Neural cell (in vitro differentiated cells): ENCODE data around the gene COL4A2. TPM values are rescaled to one million over a fixed set of nuclear protein-coding genes. Genes with fewer than 3 reads are reported as not detected.

Experiments used
- H2AFZ ChIP-seq: fragments of 200-600, 300-800 bp; sonication (generic), shearing (Covaris generic); 2 replicates; pipeline ENCODE4 v1.6.0; 2014; ENCODE audit warnings: low read depth, mild to moderate bottlenecking, antibody characterized with exemption, low read length, moderate library complexity
- H3F3A ChIP-seq: fragments of 200-600 bp; shearing (Covaris generic); 2 replicates; pipeline ENCODE4 v1.6.1; 2016; ENCODE audit warnings: mild to moderate bottlenecking, moderate library complexity, mixed read lengths, antibody characterized with exemption, low read length; ENCODE audit not compliant: insufficient read depth, poor library complexity, severe bottlenecking
- H3K27ac ChIP-seq: fragments of 200-600, 300-800 bp; sonication (generic), shearing (Covaris generic); 2 replicates; pipeline ENCODE4 v1.5.1; 2014; ENCODE audit warnings: mild to moderate bottlenecking, low read length, moderate library complexity
- H3K27me3 ChIP-seq: fragments of 300-800, 200-600 bp; sonication (generic), shearing (Covaris generic); 2 replicates; pipeline ENCODE4 v1.6.0; 2014; ENCODE audit warnings: mild to moderate bottlenecking, low read depth, low read length, moderate library complexity; ENCODE audit not compliant: insufficient read depth
- H3K36me3 ChIP-seq: fragments of 300-800, 200-600 bp; sonication (generic), shearing (Covaris generic); 2 replicates; pipeline ENCODE4 v1.5.1; 2014; ENCODE audit warnings: mild to moderate bottlenecking, antibody characterized with exemption, low read length, moderate library complexity; ENCODE audit not compliant: insufficient read depth
- H3K4me2 ChIP-seq: fragments of 300-800, 200-600 bp; sonication (generic), shearing (Covaris generic); 2 replicates; pipeline ENCODE4 v1.6.0; 2014; ENCODE audit warnings: mild to moderate bottlenecking, low read length
- H3K4me3 ChIP-seq: fragments of 300-800, 200-600 bp; sonication (generic), shearing (Covaris generic); 2 replicates; pipeline ENCODE4 v1.5.1; 2014; ENCODE audit warnings: mild to moderate bottlenecking, low read length, moderate library complexity
- H3K79me2 ChIP-seq: fragments of 200-600 bp; shearing (Covaris generic); replicated peaks from 2 replicates; pipeline ENCODE4 v1.6.0; 2014; ENCODE audit warnings: mild to moderate bottlenecking, low read length, moderate library complexity; ENCODE audit not compliant: insufficient read depth
- H3K9ac ChIP-seq: fragments of 300-800, 200-600 bp; sonication (generic), shearing (Covaris generic); 2 replicates; pipeline ENCODE4 v1.6.1; 2016; ENCODE audit warnings: mild to moderate bottlenecking, low read length, mixed read lengths
- H3K9me2 ChIP-seq: fragments of 200-600 bp; shearing (Covaris generic); 2 replicates; pipeline ENCODE4 v1.6.1; 2016; ENCODE audit warnings: mild to moderate bottlenecking, low read length, mixed read lengths; ENCODE audit not compliant: insufficient read depth
- H3K9me3 ChIP-seq: fragments of 200-600, 300-800 bp; sonication (generic), shearing (Covaris generic); 2 replicates; pipeline ENCODE4 v1.6.1; 2016; ENCODE audit warnings: mild to moderate bottlenecking, mixed run types, low read length, moderate library complexity, mixed read lengths
- H4K20me1 ChIP-seq: fragments of 200-600 bp; shearing (Covaris generic); 2 replicates; pipeline ENCODE4 v1.6.1; 2016; ENCODE audit warnings: mild to moderate bottlenecking, mixed run types; ENCODE audit not compliant: insufficient read depth
- EP300 ChIP-seq: fragments of 450-650 bp; conservative IDR thresholded peaks from 2 replicates; pipeline ENCODE4 v1.6.1; 2014; ENCODE audit warnings: antibody characterized with exemption, mild to moderate bottlenecking, moderate library complexity; ENCODE audit not compliant: poor library complexity, severe bottlenecking
- EZH2 ChIP-seq: fragments of 200-600, 300-800 bp; shearing (Covaris generic), sonication (generic); IDR thresholded peaks from 2 replicates; pipeline ENCODE4 v1.6.1; 2014; ENCODE audit warnings: antibody characterized with exemption, low read length, borderline replicate concordance, mild to moderate bottlenecking; ENCODE audit not compliant: insufficient read depth, poor library complexity, severe bottlenecking
- MXI1 ChIP-seq: fragments of 450-650 bp; conservative IDR thresholded peaks from 2 replicates; pipeline ENCODE4 v1.6.1; 2014; ENCODE audit warnings: antibody characterized with exemption, mild to moderate bottlenecking; ENCODE audit not compliant: poor library complexity, severe bottlenecking
- POLR2AphosphoS5 ChIP-seq: IDR thresholded peaks from 2 replicates; pipeline ENCODE4 v1.6.1; 2012
- SMC3 ChIP-seq: fragments of 450-650 bp; conservative IDR thresholded peaks from 2 replicates; pipeline ENCODE4 v1.6.1; 2014; ENCODE audit warnings: antibody characterized with exemption, mild to moderate bottlenecking, moderate library complexity; ENCODE audit not compliant: poor library complexity
- TAF1 ChIP-seq: IDR thresholded peaks from 2 replicates; pipeline ENCODE4 v1.6.1; 2012; ENCODE audit warnings: low read depth
- polyA plus RNA-seq: library from polyadenylated mRNA; depleted of rRNA; stranded (reverse); fragments of >200 nt; gene quantifications from 2 replicates; pipeline ENCODE4 v1.2.3, GENCODE V29; 2014
- TF ChIP-seq, protein P1 (sequence below): fragments of 450-650 bp; IDR thresholded peaks from 2 replicates; pipeline ENCODE4 v1.5.1; 2014; ENCODE audit warnings: antibody characterized with exemption, mild to moderate bottlenecking, moderate library complexity; ENCODE audit not compliant: poor library complexity, severe bottlenecking
- TF ChIP-seq, protein P2 (sequence below): IDR thresholded peaks from 2 replicates; pipeline ENCODE4 v1.6.1; 2012; ENCODE audit warnings: borderline replicate concordance

COL4A2 gene
- polyA plus RNA-seq, 1 donor from 2014 or later: 30.8 TPM

DNA sequence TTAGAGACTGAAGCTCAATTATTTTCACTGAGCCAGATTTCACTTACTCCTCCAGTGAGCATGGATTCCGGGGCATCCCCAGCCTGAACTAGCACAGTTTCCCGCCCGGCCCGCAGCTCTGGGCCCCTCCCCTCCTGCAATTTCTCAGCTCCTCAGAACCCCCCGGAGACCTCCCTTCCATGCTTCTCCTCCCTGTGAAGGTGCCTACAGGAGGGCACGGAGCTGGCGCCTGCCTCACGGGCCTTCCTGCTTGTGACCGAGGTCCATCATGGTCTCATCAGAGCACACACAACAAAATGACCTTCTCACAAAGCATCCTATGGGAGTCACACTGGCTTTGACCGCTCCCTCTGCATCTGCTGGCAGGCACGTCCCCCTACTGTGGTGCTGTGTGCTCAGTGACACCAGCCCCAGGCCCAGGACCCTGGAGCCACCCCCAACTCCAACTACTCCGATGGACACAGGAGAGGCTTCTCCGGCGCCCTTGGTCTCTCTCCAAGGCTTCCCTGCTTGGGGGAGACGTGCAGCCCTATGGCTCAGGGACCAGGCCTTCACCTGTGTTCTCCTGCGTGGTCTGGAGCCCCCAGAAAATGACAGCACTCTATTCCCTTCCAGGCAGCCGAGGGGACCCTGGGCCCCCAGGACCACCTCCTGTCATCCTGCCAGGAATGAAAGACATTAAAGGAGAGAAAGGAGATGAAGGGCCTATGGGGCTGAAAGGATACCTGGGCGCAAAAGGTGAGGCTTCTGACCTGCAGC lies 177.4 kb downstream of the COL4A2 start:
- no peaks in the 10 kb centered on the region for H3K36me3 ChIP-seq
- no peak for TF ChIP-seq TAF1
- no peaks in the 10 kb centered on the region for H3K9me2 ChIP-seq
- no peak overlapping the region for H3K4me2 ChIP-seq
- H3F3A ChIP-seq: no peaks in the 10 kb centered on the region
- H3K27me3 ChIP-seq: no peaks in the 10 kb centered on the region
- H3K9me3 ChIP-seq: no peaks in the 10 kb centered on the region
- no peak overlapping the region for H3K27ac ChIP-seq
- H3K9ac ChIP-seq: no peak overlapping the region
- H2AFZ ChIP-seq: no peak overlapping the region
- no peaks in the 10 kb centered on the region for H4K20me1 ChIP-seq
- H3K79me2 ChIP-seq: no peaks in the 10 kb centered on the region
- H3K4me3 ChIP-seq: no peak overlapping the region

DNA sequence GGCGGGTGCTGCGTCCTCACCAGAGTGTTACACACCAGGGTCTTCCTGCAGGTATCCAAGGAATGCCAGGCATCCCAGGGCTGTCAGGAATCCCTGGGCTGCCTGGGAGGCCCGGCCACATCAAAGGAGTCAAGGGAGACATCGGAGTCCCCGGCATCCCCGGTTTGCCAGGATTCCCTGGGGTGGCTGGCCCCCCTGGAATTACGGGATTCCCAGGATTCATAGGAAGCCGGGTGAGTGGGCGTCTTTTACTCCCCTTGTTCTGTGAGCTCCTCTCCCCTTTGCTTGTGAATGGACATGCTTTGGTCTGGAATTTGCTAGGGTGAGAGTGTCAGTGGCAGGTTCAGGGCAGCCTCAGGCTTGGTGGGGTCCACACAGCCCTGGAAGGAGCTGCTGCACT lies 178.5 kb downstream of the COL4A2 start:
- TF ChIP-seq POLR2AphosphoS5: no peak
- no peak for TF ChIP-seq EZH2
- TF ChIP-seq TAF1: no peak
- TF ChIP-seq, protein P1, sequence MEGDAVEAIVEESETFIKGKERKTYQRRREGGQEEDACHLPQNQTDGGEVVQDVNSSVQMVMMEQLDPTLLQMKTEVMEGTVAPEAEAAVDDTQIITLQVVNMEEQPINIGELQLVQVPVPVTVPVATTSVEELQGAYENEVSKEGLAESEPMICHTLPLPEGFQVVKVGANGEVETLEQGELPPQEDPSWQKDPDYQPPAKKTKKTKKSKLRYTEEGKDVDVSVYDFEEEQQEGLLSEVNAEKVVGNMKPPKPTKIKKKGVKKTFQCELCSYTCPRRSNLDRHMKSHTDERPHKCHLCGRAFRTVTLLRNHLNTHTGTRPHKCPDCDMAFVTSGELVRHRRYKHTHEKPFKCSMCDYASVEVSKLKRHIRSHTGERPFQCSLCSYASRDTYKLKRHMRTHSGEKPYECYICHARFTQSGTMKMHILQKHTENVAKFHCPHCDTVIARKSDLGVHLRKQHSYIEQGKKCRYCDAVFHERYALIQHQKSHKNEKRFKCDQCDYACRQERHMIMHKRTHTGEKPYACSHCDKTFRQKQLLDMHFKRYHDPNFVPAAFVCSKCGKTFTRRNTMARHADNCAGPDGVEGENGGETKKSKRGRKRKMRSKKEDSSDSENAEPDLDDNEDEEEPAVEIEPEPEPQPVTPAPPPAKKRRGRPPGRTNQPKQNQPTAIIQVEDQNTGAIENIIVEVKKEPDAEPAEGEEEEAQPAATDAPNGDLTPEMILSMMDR: no peak
- TF ChIP-seq, protein P2, sequence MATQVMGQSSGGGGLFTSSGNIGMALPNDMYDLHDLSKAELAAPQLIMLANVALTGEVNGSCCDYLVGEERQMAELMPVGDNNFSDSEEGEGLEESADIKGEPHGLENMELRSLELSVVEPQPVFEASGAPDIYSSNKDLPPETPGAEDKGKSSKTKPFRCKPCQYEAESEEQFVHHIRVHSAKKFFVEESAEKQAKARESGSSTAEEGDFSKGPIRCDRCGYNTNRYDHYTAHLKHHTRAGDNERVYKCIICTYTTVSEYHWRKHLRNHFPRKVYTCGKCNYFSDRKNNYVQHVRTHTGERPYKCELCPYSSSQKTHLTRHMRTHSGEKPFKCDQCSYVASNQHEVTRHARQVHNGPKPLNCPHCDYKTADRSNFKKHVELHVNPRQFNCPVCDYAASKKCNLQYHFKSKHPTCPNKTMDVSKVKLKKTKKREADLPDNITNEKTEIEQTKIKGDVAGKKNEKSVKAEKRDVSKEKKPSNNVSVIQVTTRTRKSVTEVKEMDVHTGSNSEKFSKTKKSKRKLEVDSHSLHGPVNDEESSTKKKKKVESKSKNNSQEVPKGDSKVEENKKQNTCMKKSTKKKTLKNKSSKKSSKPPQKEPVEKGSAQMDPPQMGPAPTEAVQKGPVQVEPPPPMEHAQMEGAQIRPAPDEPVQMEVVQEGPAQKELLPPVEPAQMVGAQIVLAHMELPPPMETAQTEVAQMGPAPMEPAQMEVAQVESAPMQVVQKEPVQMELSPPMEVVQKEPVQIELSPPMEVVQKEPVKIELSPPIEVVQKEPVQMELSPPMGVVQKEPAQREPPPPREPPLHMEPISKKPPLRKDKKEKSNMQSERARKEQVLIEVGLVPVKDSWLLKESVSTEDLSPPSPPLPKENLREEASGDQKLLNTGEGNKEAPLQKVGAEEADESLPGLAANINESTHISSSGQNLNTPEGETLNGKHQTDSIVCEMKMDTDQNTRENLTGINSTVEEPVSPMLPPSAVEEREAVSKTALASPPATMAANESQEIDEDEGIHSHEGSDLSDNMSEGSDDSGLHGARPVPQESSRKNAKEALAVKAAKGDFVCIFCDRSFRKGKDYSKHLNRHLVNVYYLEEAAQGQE: no peak
- H3K4me2 ChIP-seq: no peak overlapping the region

DNA sequence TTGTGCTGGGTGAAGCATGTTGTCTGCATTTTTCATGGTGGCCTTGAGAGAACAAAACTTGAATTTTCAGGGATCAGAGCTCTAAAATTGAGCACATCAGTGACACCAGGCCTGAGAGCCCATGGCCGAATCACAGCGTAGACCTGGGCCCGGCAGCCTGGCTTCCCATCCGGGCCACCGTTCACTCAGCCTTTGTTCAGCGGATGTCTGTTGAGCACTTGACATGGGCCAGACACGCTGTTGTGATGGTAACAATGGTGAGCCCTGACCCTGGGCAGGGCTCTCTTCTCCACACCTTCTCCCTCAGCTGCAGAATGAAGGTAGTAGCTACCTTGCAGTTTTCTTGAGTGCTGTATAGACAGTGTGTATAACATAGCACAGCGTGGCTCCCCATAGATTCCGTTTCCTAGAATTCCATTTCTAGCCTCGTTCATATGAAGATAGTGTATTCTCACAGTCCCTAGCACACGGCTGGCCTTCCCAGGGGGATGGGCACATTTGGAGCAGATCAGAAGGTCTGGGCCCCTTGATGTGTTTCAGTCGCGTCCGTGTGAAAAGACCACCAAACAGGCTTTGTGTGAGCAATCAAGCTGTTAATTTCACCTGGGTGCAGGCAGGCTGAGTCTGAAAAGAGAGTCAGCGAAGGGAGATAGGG lies 179.1 kb downstream of the COL4A2 start:
- Histone ChIP-seq H3K36me3 (no peaks in the 10 kb centered on the region), H3K4me3 (no peak overlapping the region), H3K9me2 (no peaks in the 10 kb centered on the region), H2AFZ (no peak overlapping the region), H3K79me2 (no peaks in the 10 kb centered on the region), H3K9me3 (no peaks in the 10 kb centered on the region), H4K20me1 (no peaks in the 10 kb centered on the region), H3F3A (no peaks in the 10 kb centered on the region), H3K27me3 (no peaks in the 10 kb centered on the region), H3K4me2 (no peak overlapping the region), H3K9ac (no peak overlapping the region), H3K27ac (no peak overlapping the region)
- no peak for TF ChIP-seq EP300
- TF ChIP-seq, protein P2: no peak
- TF ChIP-seq SMC3: no peak
- no peak for TF ChIP-seq MXI1
- TF ChIP-seq EZH2: no peak
- TF ChIP-seq, protein P1: no peak
- TF ChIP-seq TAF1: no peak

More for the DNA sequence above, 178.5 kb downstream of the COL4A2 start:
- Histone ChIP-seq H3F3A (no peaks in the 10 kb centered on the region), H2AFZ (no peak overlapping the region), H3K4me3 (no peak overlapping the region), H3K9ac (no peak overlapping the region), H3K9me3 (no peaks in the 10 kb centered on the region), H3K27me3 (no peaks in the 10 kb centered on the region), H3K79me2 (no peaks in the 10 kb centered on the region), H3K27ac (no peak overlapping the region), H4K20me1 (no peaks in the 10 kb centered on the region), H3K9me2 (no peaks in the 10 kb centered on the region), H3K36me3 (no peaks in the 10 kb centered on the region)
